MCF 10A (cell line): ENCODE results near the gene PEX14. TPM values are rescaled to one million over a fixed set of nuclear protein-coding genes. Genes with fewer than 3 reads are reported as not detected.

Source experiments
- BruUV-seq: library from RNA; stranded (reverse); fragments of 400-500 nt; replicated peaks from 2 replicates; lab custom pipeline; 2021; lab: Mats Ljungman, UMichigan
- CTCF ChIA-PET: fragments of 300-600 bp; sonication (Branson Sonifier 250); formaldehyde crosslinking; extraction: SDS; loops from one replicate; lab custom pipeline; 2021; ENCODE audit warnings: antibody characterized with exemption, inconsistent platforms; lab: Yijun Ruan, JAX
- POLR2A ChIA-PET: fragments of 300-600, 350-650 bp; sonication (Branson Sonifier 250); formaldehyde crosslinking; extraction: SDS; loops from one replicate; lab custom pipeline; 2020; ENCODE audit warnings: antibody characterized with exemption, inconsistent platforms; lab: Yijun Ruan, JAX
- DNase-seq: peaks from one replicate; pipeline ENCODE4 v3.0.0-alpha.2; 2018; ENCODE audit not compliant: unreplicated experiment
- H3K27ac Mint-ChIP-seq: one replicate; pipeline ENCODE4 v1.8.0; 2022; ENCODE audit warnings: mild to moderate bottlenecking, low read depth, mixed read lengths; ENCODE audit not compliant: unreplicated experiment
- H3K27me3 Mint-ChIP-seq: one replicate; pipeline ENCODE4 v1.8.0; 2022; ENCODE audit warnings: mixed read lengths; ENCODE audit not compliant: insufficient read depth, unreplicated experiment
- H3K36me3 Mint-ChIP-seq: one replicate; pipeline ENCODE4 v1.8.0; 2022; ENCODE audit warnings: mild to moderate bottlenecking, moderate library complexity, mixed read lengths; ENCODE audit not compliant: insufficient read depth, unreplicated experiment
- H3K4me1 Mint-ChIP-seq: one replicate; pipeline ENCODE4 v1.8.0; 2022; ENCODE audit warnings: mixed read lengths; ENCODE audit not compliant: insufficient read depth, unreplicated experiment
- H3K4me3 Mint-ChIP-seq: one replicate; pipeline ENCODE4 v1.8.0; 2022; ENCODE audit warnings: mild to moderate bottlenecking, moderate library complexity, mixed read lengths; ENCODE audit not compliant: unreplicated experiment
- H3K9me3 Mint-ChIP-seq: one replicate; pipeline ENCODE4 v1.8.0; 2022; ENCODE audit warnings: mixed read lengths; ENCODE audit not compliant: unreplicated experiment
- CTCF ChIP-seq: fragments of 200-600 bp; IDR thresholded peaks from one replicate; pipeline ENCODE4 v1.8.0; 2022; ENCODE audit warnings: antibody characterized with exemption, mild to moderate bottlenecking; ENCODE audit not compliant: unreplicated experiment
- intact Hi-C: fragments of 100-400 bp; cut with micrococcal nuclease; formaldehyde crosslinking; loops from 2 replicates; pipeline ENCODE4 v1.14.1; 2022
- total RNA-seq: library from RNA; stranded (reverse); gene quantifications from 2 replicates; pipeline ENCODE4 v1.2.3, GENCODE V29; 2022

Gene PEX14
- total RNA-seq, 1 experiment from 2014 or later, result 22.2 TPM

- POLR2A ChIA-PET, result interaction anchor here (0.5 to 0.6 kb wide), 2 partner anchors 15 to 200 kb away, joined by 3 read pairs; no protein-coding TSS in a partner anchor
- Mint-ChIP-seq H3K36me3 (peaks cover 12% of the 10 kb centered on the region), H3K4me3 (no peak overlapping the region), H3K9me3 (no peaks in the 10 kb centered on the region), H3K27me3 (no peaks in the 10 kb centered on the region), H3K4me1 (no peaks in the 10 kb centered on the region), H3K27ac (no peak overlapping the region)
- no TSS peak for BruUV-seq
- no peak for TF ChIP-seq CTCF
- no peak for DNase-seq
- CTCF ChIA-PET, result interaction anchor here (0.6 kb wide), 2 partner anchors 53 to 489 kb away, joined by 3 read pairs; no protein-coding TSS in a partner anchor
- intact Hi-C loops, result no loop called here
These were observed 72.1 kb downstream of the PEX14 start for GRCh38 chr1:10546896-10547295.

DNA sequence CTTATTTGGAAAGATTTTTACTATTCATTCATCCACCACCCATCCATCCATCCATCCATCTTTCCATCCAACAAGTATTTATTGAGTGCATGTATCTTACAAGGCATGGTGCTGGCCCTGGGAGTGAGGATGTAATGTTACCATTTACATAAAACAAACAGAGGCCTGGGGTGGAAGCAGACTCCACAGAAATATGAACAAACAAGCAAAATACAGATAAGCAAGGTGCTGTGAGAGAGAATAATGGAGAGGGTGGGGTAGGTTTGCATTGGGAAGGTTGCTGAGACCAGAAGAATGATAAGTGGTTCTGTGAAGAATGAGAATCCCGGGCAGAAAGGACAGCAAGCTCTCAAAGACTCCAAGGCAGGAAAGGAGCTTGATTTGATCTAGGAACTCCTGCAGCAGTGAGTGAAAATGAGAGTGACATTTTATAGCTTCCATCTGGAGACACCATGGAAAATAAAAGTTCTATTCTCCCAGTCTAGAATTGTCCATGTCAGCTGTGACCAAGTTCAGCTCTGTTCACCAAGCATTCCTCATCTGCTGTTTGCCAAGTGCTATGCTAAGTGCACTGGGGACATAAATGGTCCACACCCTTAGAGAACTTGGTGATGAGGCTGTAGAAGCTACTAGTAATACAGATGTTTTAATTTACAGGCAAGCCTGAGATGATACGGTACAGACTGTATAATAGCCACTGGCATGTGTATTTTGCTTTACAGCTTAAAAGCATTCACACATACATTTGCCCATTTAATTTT lies 75.3 kb downstream of the PEX14 start:
- CTCF ChIA-PET, result no interaction called here
- H3K36me3 Mint-ChIP-seq, result peaks cover 13% of the 10 kb centered on the region
- intact Hi-C loops, result no loop called here

DNA sequence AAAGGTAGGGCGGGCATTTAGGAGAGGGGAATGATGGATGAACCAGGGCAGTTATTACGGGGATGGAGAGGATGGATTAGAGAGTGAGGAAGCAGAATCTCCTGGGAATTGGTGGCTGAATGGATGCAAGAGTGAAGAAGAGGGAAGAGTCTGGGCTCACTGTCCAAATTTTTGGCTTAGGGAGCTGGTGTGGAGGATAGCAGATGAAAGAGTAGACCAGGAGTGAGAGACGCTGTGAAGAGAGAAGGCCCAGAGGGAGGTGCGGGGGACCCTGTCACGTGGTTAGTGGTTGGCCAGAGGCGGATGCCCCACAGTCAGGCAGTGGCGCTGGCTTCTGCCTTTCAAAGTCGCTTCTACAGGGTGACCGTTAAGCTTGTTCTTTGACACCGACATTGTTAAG lies 78.4 kb downstream of the PEX14 start:
- no peaks in the 10 kb centered on the region for H3K27me3 Mint-ChIP-seq
- no peak for TF ChIP-seq CTCF

More for the DNA sequence above, 75.3 kb downstream of the PEX14 start:
- H3K4me3 Mint-ChIP-seq, result no peak overlapping the region
- POLR2A ChIA-PET, result interaction anchor here (0.8 to 1.5 kb wide), 2 partner anchors 22 to 206 kb away, joined by 3 to 7 read pairs; no protein-coding TSS in a partner anchor
- H3K27me3 Mint-ChIP-seq, result no peaks in the 10 kb centered on the region
- TF ChIP-seq CTCF, result no peak
- no peak for DNase-seq
- no peaks in the 10 kb centered on the region for H3K9me3 Mint-ChIP-seq
- H3K4me1 Mint-ChIP-seq, result peaks cover 2% of the 10 kb centered on the region
- BruUV-seq, result no TSS peak
- H3K27ac Mint-ChIP-seq, result no peak overlapping the region

More for the DNA sequence above, 78.4 kb downstream of the PEX14 start:
- Mint-ChIP-seq H3K27ac (no peak overlapping the region), H3K9me3 (no peaks in the 10 kb centered on the region), H3K4me3 (no peak overlapping the region), H3K36me3 (peaks cover 8% of the 10 kb centered on the region), H3K4me1 (peaks cover 15% of the 10 kb centered on the region)
- intact Hi-C loops, result no loop called here
- CTCF ChIA-PET, result interaction anchor here (0.6 to 0.7 kb wide), 2 partner anchors 16 to 238 kb away, joined by 3 read pairs; no protein-coding TSS in a partner anchor
- DNase-seq, result no peak
- POLR2A ChIA-PET, result interaction anchor here (0.6 kb wide), 1 partner anchor 1598 kb away, joined by 3 read pairs; no protein-coding TSS in a partner anchor
- no TSS peak for BruUV-seq
